ENCODE data around the gene SPSB4.

GRCh38 chr3:141070727-141071357, 19.7 kb downstream of the SPSB4 start:
- TF ChIP-seq CTCF (conservative IDR thresholded peaks at IDR 0.05 in 1 of 2, IDR thresholded peaks at IDR 0.05 in 1 of 2; ENCODE audit: low read depth in 1 of 2, low read length in 2 of 2): no peak
- no peak for TF ChIP-seq EZH2 (IDR thresholded peaks at IDR 0.05; ENCODE audit: low read length, missing control alignments)
